HG03521 (cell line): ENCODE measurements around the gene FLOT2.
"Not testable (repeated sequence)": the region's sequence is repeated elsewhere in the genome, so short reads cannot be mapped to it uniquely, and the experiment has no call there.

ENCODE experiments used
- ATAC-seq: cut with Tn5 transposase; IDR thresholded peaks from one replicate; pipeline ENCODE4 v1.9.1; 2021; ENCODE audit warnings: mild to moderate bottlenecking, moderate library complexity; ENCODE audit not compliant: unreplicated experiment

Gene FLOT2

GRCh38 chr17:28897769-28898526 lies 415 bp upstream of the FLOT2 start:
- no peak for ATAC-seq

- no peak for ATAC-seq
These were observed 1.0 kb downstream of the FLOT2 start for GRCh38 chr17:28896491-28896883.

GRCh38 chr17:28895794-28896447 lies 1.6 kb downstream of the FLOT2 start:
- ATAC-seq = no peak

GRCh38 chr17:28893248-28894183 lies 4.0 kb downstream of the FLOT2 start:
- not testable (repeated sequence) for ATAC-seq

- no peak for ATAC-seq
These were observed 5.5 kb downstream of the FLOT2 start for GRCh38 chr17:28892024-28892423.

- ATAC-seq = no peak
These were observed 6.3 kb downstream of the FLOT2 start for GRCh38 chr17:28891201-28891600.

GRCh38 chr17:28889996-28890395 lies 7.5 kb downstream of the FLOT2 start:
- no peak for ATAC-seq

- ATAC-seq = no peak
These were observed 8.7 kb downstream of the FLOT2 start for GRCh38 chr17:28888832-28889231.

GRCh38 chr17:28887871-28888471 lies 9.6 kb downstream of the FLOT2 start:
- ATAC-seq = no peak

- ATAC-seq = no peak
These were observed 11.6 kb downstream of the FLOT2 start for GRCh38 chr17:28885951-28886350.

- no peak for ATAC-seq
These were observed 12.2 kb downstream of the FLOT2 start for GRCh38 chr17:28885363-28885762.

GRCh38 chr17:28883967-28884702 lies 13.4 kb downstream of the FLOT2 start:
- no peak for ATAC-seq

- no peak for ATAC-seq
These were observed 15.2 kb downstream of the FLOT2 start for GRCh38 chr17:28882154-28882895.

GRCh38 chr17:28881533-28882056 lies 15.9 kb downstream of the FLOT2 start:
- ATAC-seq = no peak

GRCh38 chr17:28880572-28880945 lies 17.0 kb downstream of the FLOT2 start:
- no peak for ATAC-seq

- no peak for ATAC-seq
These were observed 17.5 kb downstream of the FLOT2 start for GRCh38 chr17:28879886-28880571.

GRCh38 chr17:28878981-28879380 lies 18.6 kb downstream of the FLOT2 start:
- ATAC-seq = no peak

GRCh38 chr17:28878158-28878910 lies 19.2 kb downstream of the FLOT2 start:
- no peak for ATAC-seq
